ENCODE results near the gene NYNRIN. TPM values are rescaled to one million over a fixed set of nuclear protein-coding genes. Genes with fewer than 3 reads are reported as not detected.

The NYNRIN gene
- total and polyA plus RNA-seq, 2 of the 4 experiments (the other 2 are of a cell fraction): 2.2 to 5.4 TPM

GRCh38 chr14:24436355-24437019, 37.7 kb downstream of the NYNRIN start:
- no peaks in the 10 kb centered on the region for H3K27me3 ChIP-seq (ENCODE audit: control insufficient read depth, insufficient read depth, low read length)
- H3K56ac ChIP-seq (ENCODE audit: extremely low read depth, insufficient read depth, low read length): no peak overlapping the region
- H3K9me1 ChIP-seq (ENCODE audit: insufficient read depth, low read length): no peaks in the 10 kb centered on the region
- no peak overlapping the region for H4K8ac ChIP-seq (ENCODE audit: low read depth in 2 of 2, low read length in 2 of 2)
- H4K20me1 ChIP-seq (ENCODE audit: insufficient read depth, low read length): peaks cover 22% of the 10 kb centered on the region
- no peak overlapping the region for H2AK9ac ChIP-seq (replicated peaks; ENCODE audit: low read depth, low read length, poor library complexity)
- no peak overlapping the region for H2BK120ac ChIP-seq (ENCODE audit: low read depth, low read length)
- ATAC-seq (ENCODE audit: low read depth) (peak; percentile 72), DNase-seq (peak; percentile 85)
- CTCF ChIA-PET: interaction anchor here (0.6 to 3.4 kb wide), 9 partner anchors 10 to 118 kb away, joined by 3 to 28 read pairs (median 3); no protein-coding TSS in a partner anchor
- H2AFZ ChIP-seq (replicated peaks; ENCODE audit: low read length, poor library complexity): no peak overlapping the region
- no peak overlapping the region for H4K5ac ChIP-seq (ENCODE audit: low read depth, low read length)
- BruUV-seq (replicated peaks): no TSS peak
- no peak overlapping the region for H2AK5ac ChIP-seq (ENCODE audit: low read depth, low read length)
- H3K9ac ChIP-seq (ENCODE audit: low read depth, low read length): no peak overlapping the region
- peaks cover 61% of the 10 kb centered on the region for H3K36me3 ChIP-seq (ENCODE audit: control insufficient read depth, insufficient read depth, low read length)
- no peak overlapping the region for H2BK20ac ChIP-seq (ENCODE audit: low read depth, low read length)
- H3K79me1 ChIP-seq (ENCODE audit: low read depth in 1 of 2, low read length in 2 of 2): peaks cover 25 to 51% of the 10 kb centered on the region in 2 experiments
- intact Hi-C loops (cut with micrococcal nuclease) (loop anchor here (1.0 to 10.0 kb wide), 4 partner anchors 71 to 222 kb away; partner anchors contain the start of genes CHMP4A and MDP1), dilution Hi-C loops (cut with HindIII; ENCODE audit: low sequenced_read_pairs, unreplicated experiment) (no loop called here), in situ Hi-C loops (cut with MboI; ENCODE audit: low sequenced_read_pairs) (loop anchor here (5.0 to 25.0 kb wide), 5 partner anchors 72 to 1124 kb away; partner anchors contain the start of genes BCL2L2, FITM1, GMPR2 and NEDD8)
- no peak overlapping the region for H4K91ac ChIP-seq (ENCODE audit: insufficient read depth, low read depth, low read length)
- WGBS, 2 experiments (ENCODE audit: extremely low coverage in 2 of 2, insufficient read length in 1 of 2): no CpG with 5 or more reads among the region's 5 CpGs
- H3K4me3 ChIP-seq (ENCODE audit: insufficient read depth, low read depth, low read length): no peak overlapping the region
- no peak overlapping the region for H3K14ac ChIP-seq (replicated peaks; ENCODE audit: low read depth, low read length)
- no peak overlapping the region for H3K18ac ChIP-seq (ENCODE audit: low read depth, low read length)
- peaks cover 11% of the 10 kb centered on the region for H3K4me1 ChIP-seq (ENCODE audit: control insufficient read depth, insufficient read depth, low read length)
- no peak overlapping the region for H3K27ac ChIP-seq (ENCODE audit: insufficient read depth, low read length)
- no peak overlapping the region for H3K4ac ChIP-seq (ENCODE audit: low read depth, low read length)
- no peak overlapping the region for H2BK5ac ChIP-seq (ENCODE audit: low read depth, low read length, poor library complexity, severe bottlenecking)
- no peak overlapping the region for H2BK15ac ChIP-seq (ENCODE audit: low read depth, low read length)
- POLR2A ChIA-PET (ENCODE audit: unreplicated experiment): interaction anchor here (1.4 kb wide), 1 partner anchor 17 kb away, joined by 4 read pairs; no protein-coding TSS in a partner anchor
- H3K4me2 ChIP-seq (ENCODE audit: low read depth, low read length): no peak overlapping the region
- no peak overlapping the region for H3K23ac ChIP-seq (ENCODE audit: low read depth, low read length)
- no peaks in the 10 kb centered on the region for H3K9me3 ChIP-seq (ENCODE audit: control insufficient read depth, insufficient read depth, low read length)
- TF ChIP-seq RAD21 (IDR thresholded peaks at IDR 0.05; ENCODE audit: low read length) (peak; percentile 86), FOS (IDR thresholded peaks at IDR 0.05; ENCODE audit: low read depth, low read length) (no peak), MXI1 (IDR thresholded peaks at IDR 0.05; ENCODE audit: borderline replicate concordance, low read depth, low read length) (0 out of 2 replicates have a peak, but pooled peaks have one; percentile 35), CEBPB (IDR thresholded peaks at IDR 0.05; ENCODE audit: low read depth, low read length) (no peak), POLR2A (IDR thresholded peaks at IDR 0.05; ENCODE audit: low read depth, low read length) (no peak), MAFK (IDR thresholded peaks at IDR 0.05; ENCODE audit: low read depth, low read length) (peak; percentile 30; the same call in 1 of the 2 replicates), CHD1 (IDR thresholded peaks at IDR 0.05; ENCODE audit: low read depth, low read length) (no peak), ELK1 (IDR thresholded peaks at IDR 0.05; ENCODE audit: borderline replicate concordance, low read depth, low read length) (no peak), RFX5 (IDR thresholded peaks at IDR 0.05; ENCODE audit: low read depth, low read length) (0 out of 2 replicates have a peak, but pooled peaks have one; percentile 9), SMC3 (IDR thresholded peaks at IDR 0.05; ENCODE audit: low read depth, low read length) (peak; percentile 83), BHLHE40 (IDR thresholded peaks at IDR 0.05; ENCODE audit: low read depth, low read length) (no peak), RCOR1 (IDR thresholded peaks at IDR 0.05; ENCODE audit: insufficient replicate concordance, low read length) (no peak)
- TF ChIP-seq, protein P1, sequence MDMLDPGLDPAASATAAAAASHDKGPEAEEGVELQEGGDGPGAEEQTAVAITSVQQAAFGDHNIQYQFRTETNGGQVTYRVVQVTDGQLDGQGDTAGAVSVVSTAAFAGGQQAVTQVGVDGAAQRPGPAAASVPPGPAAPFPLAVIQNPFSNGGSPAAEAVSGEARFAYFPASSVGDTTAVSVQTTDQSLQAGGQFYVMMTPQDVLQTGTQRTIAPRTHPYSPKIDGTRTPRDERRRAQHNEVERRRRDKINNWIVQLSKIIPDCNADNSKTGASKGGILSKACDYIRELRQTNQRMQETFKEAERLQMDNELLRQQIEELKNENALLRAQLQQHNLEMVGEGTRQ (IDR thresholded peaks at IDR 0.05; ENCODE audit: low read depth, low read length): no peak
- TF ChIP-seq, protein P2, sequence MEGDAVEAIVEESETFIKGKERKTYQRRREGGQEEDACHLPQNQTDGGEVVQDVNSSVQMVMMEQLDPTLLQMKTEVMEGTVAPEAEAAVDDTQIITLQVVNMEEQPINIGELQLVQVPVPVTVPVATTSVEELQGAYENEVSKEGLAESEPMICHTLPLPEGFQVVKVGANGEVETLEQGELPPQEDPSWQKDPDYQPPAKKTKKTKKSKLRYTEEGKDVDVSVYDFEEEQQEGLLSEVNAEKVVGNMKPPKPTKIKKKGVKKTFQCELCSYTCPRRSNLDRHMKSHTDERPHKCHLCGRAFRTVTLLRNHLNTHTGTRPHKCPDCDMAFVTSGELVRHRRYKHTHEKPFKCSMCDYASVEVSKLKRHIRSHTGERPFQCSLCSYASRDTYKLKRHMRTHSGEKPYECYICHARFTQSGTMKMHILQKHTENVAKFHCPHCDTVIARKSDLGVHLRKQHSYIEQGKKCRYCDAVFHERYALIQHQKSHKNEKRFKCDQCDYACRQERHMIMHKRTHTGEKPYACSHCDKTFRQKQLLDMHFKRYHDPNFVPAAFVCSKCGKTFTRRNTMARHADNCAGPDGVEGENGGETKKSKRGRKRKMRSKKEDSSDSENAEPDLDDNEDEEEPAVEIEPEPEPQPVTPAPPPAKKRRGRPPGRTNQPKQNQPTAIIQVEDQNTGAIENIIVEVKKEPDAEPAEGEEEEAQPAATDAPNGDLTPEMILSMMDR (conservative IDR thresholded peaks at IDR 0.05; ENCODE audit: low read depth, low read length): peak; percentile 84

Measured in IMR-90 (cell line).